K562 (cell line): ENCODE results near the gene KCNAB2.

Experiments
- BHLHE40 ChIP-seq: IDR thresholded peaks from 2 replicates; pipeline ENCODE4 v1.6.1; 2011; ENCODE audit warnings: low read length, improper control_type of control experiment
- CTCF ChIP-seq, 3 experiments: IDR thresholded peaks in 2 of 3; conservative IDR thresholded peaks in 1 of 3; 2 replicates each; pipeline ENCODE4 v1.5.1; 2011 to 2012; ENCODE audit warnings: low read length in 3 of 3, mild to moderate bottlenecking in 3 of 3, control low read depth in 2 of 3, improper control_type of control experiment in 1 of 3, inconsistent platforms in 1 of 3, low read depth in 1 of 3, mixed read lengths in 1 of 3, moderate library complexity in 1 of 3; ENCODE audit not compliant: insufficient read depth in 2 of 3
- E2F4 ChIP-seq: sonication (generic); formaldehyde crosslinking; IDR thresholded peaks from 2 replicates; pipeline ENCODE4 v1.8.0; 2022; ENCODE audit warnings: mild to moderate bottlenecking, low read depth, missing genetic modification reagents
- ESRRA ChIP-seq: fragments of 450-650 bp; IDR thresholded peaks from 2 replicates; pipeline ENCODE4 v1.6.1; 2014; ENCODE audit warnings: low read depth, mild to moderate bottlenecking, moderate library complexity, borderline replicate concordance
- FOS ChIP-seq: IDR thresholded peaks from 3 replicates; pipeline ENCODE4 v1.6.1; 2011; ENCODE audit not compliant: insufficient read length; ENCODE audit errors: extremely low read depth
- FOSL1 ChIP-seq: fragments of 200-800 bp; sonication (Bioruptor generic); conservative IDR thresholded peaks from 2 replicates; pipeline ENCODE4 v1.6.1; 2016; ENCODE audit warnings: missing genetic modification characterization, missing compliant biosample characterization
- HMGXB4 ChIP-seq: sonication (generic); formaldehyde crosslinking; IDR thresholded peaks from 2 replicates; pipeline ENCODE4 v1.8.1; 2023; ENCODE audit warnings: mild to moderate bottlenecking, missing genetic modification reagents
- HOXB6 ChIP-seq: fragments of 250-450 bp; sonication (Bioruptor Pico); IDR thresholded peaks from 2 replicates; pipeline ENCODE4 v1.5.1; 2022; ENCODE audit warnings: mild to moderate bottlenecking, borderline replicate concordance
- JUN ChIP-seq, 2 experiments: sonication (generic) in 1 of 2; formaldehyde crosslinking in 1 of 2; IDR thresholded peaks; 2 replicates each; pipeline versions ENCODE4 v1.6.1 to v1.8.0; 2012 to 2022; ENCODE audit warnings: borderline replicate concordance in 2 of 2, mild to moderate bottlenecking in 2 of 2, improper control_type of control experiment in 1 of 2, low read depth in 1 of 2, low read length in 1 of 2, missing genetic modification reagents in 1 of 2
- POLR2B ChIP-seq: fragments of 450-650 bp; IDR thresholded peaks from 2 replicates; pipeline ENCODE4 v1.6.1; 2018; ENCODE audit warnings: low read depth; ENCODE audit not compliant: partially characterized antibody
- USF2 ChIP-seq: sonication (generic); formaldehyde crosslinking; IDR thresholded peaks from 2 replicates; pipeline ENCODE4 v1.5.0; 2020; ENCODE audit warnings: missing genetic modification reagents
- ZNF174 ChIP-seq: fragments of 250-450 bp; sonication (Bioruptor Pico); IDR thresholded peaks from 2 replicates; pipeline ENCODE4 v1.4.0; 2020; ENCODE audit warnings: mild to moderate bottlenecking
- ZZZ3 ChIP-seq: fragments of 450-650 bp; IDR thresholded peaks from 2 replicates; pipeline ENCODE4 v1.6.1; 2016; ENCODE audit warnings: antibody characterized with exemption, mild to moderate bottlenecking, moderate library complexity

- TF ChIP-seq JUN (IDR thresholded peaks at IDR 0.05; ENCODE audit: borderline replicate concordance, low read depth, low read length) (no peak), JUN (CRISPR knock-in tag; IDR thresholded peaks at IDR 0.05; ENCODE audit: borderline replicate concordance) (no peak), USF2 (CRISPR knock-in tag) (no peak), HOXB6 (CRISPR knock-in tag) (no peak), POLR2B (no peak), HMGXB4 (CRISPR knock-in tag) (no peak), ZNF174 (CRISPR knock-in tag) (no peak), FOS (no peak), CTCF (IDR thresholded peaks at IDR 0.05 in 2 of 3, conservative IDR thresholded peaks at IDR 0.05 in 1 of 3; ENCODE audit: insufficient read depth in 2 of 3, low read depth in 1 of 3, low read length in 3 of 3) (no peak), E2F4 (no peak), ESRRA (no peak), BHLHE40 (no peak), FOSL1 (no peak), ZZZ3 (no peak)
Observed at GRCh38 chr1:6101826-6102531, 56.3 kb downstream of the KCNAB2 start.
